Endothelial cell of umbilical vein (primary cell): Measurements from ENCODE around the gene MALT1. TPM values are rescaled to one million over a fixed set of nuclear protein-coding genes. Genes with fewer than 3 reads are reported as not detected.

Experiments used
- BruUV-seq: library from RNA; stranded (reverse); fragments of 400-500 nt; replicated peaks from 2 replicates; lab custom pipeline; 2021; lab: Mats Ljungman, UMichigan
- CTCF ChIA-PET: fragments of 300-600, 350-600 bp; sonication (Branson Sonifier 250); formaldehyde crosslinking; loops from one replicate; lab custom pipeline; 2021; ENCODE audit warnings: antibody characterized with exemption, inconsistent platforms; lab: Charles Lee
- POLR2A ChIA-PET: fragments of 300-600, 350-600 bp; sonication (Branson Sonifier 250); formaldehyde crosslinking; loops from one replicate; lab custom pipeline; 2021; ENCODE audit warnings: antibody characterized with exemption, inconsistent platforms; lab: Charles Lee
- DNase-seq: peaks from one replicate; pipeline ENCODE4 v3.0.0-alpha.2; 2011; ENCODE audit warnings: low read depth, low spot score
- FAIRE-seq: peaks from 2 replicates; lab custom pipeline; 2011; peaks lifted over from hg19 to GRCh38; lab: Jason Lieb, UNC
- H2AFZ ChIP-seq: 2 replicates; pipeline ENCODE4 v1.6.0; 2012; ENCODE audit warnings: low read depth, low read length, control low read depth, inconsistent platforms
- H3K27ac ChIP-seq: 2 replicates; pipeline ENCODE4 v1.5.1; 2011; ENCODE audit warnings: low read depth, mild to moderate bottlenecking, control low read depth, low read length, moderate library complexity; ENCODE audit not compliant: insufficient read depth
- H3K27me3 ChIP-seq, 2 experiments: 2 replicates each; pipeline versions ENCODE4 v1.6.0 to v1.6.1; 2011; ENCODE audit warnings: low read length in 2 of 2, mixed read lengths in 1 of 2; ENCODE audit not compliant: control insufficient read depth in 2 of 2, insufficient read depth in 2 of 2
- H3K36me3 ChIP-seq, 2 experiments: 2 replicates in 1 of 2; 3 replicates in 1 of 2; pipeline ENCODE4 v1.5.1; 2011; ENCODE audit warnings: low read length in 2 of 2, mild to moderate bottlenecking in 1 of 2, moderate library complexity in 1 of 2; ENCODE audit not compliant: control insufficient read depth in 2 of 2, insufficient read depth in 2 of 2; ENCODE audit errors: extremely low read depth in 1 of 2
- H3K4me1 ChIP-seq: 3 replicates; pipeline ENCODE4 v1.5.1; 2011; ENCODE audit warnings: mild to moderate bottlenecking, low read length; ENCODE audit not compliant: control insufficient read depth, insufficient read depth; ENCODE audit errors: extremely low read depth
- H3K4me2 ChIP-seq: 2 replicates; pipeline ENCODE4 v1.6.1; 2011; ENCODE audit warnings: low read length, control low read depth, mixed read lengths; ENCODE audit not compliant: insufficient read depth
- H3K4me3 ChIP-seq, 3 experiments: fragments of 200-600 bp in 1 of 3; sonication (generic), shearing (Covaris generic) in 1 of 3; replicated peaks in 1 of 3; 2 replicates each; pipeline ENCODE4 v1.5.1; 2011 to 2016; ENCODE audit warnings: control low read depth in 3 of 3, low read length in 3 of 3, mild to moderate bottlenecking in 2 of 3, inconsistent platforms in 1 of 3, low read depth in 1 of 3, moderate library complexity in 1 of 3; ENCODE audit not compliant: insufficient read depth in 1 of 3
- H3K79me2 ChIP-seq: 2 replicates; pipeline ENCODE4 v1.6.0; 2012; ENCODE audit warnings: low read length, inconsistent platforms; ENCODE audit not compliant: control insufficient read depth, insufficient read depth
- H3K9ac ChIP-seq: replicated peaks from 2 replicates; pipeline ENCODE3; 2011; ENCODE audit warnings: low read length, control low read depth; ENCODE audit not compliant: insufficient read depth; ENCODE audit errors: extremely low read depth
- H3K9me1 ChIP-seq: replicated peaks from 3 replicates; pipeline ENCODE4 v1.6.0; 2011; ENCODE audit warnings: mild to moderate bottlenecking, low read length; ENCODE audit not compliant: control insufficient read depth, insufficient read depth; ENCODE audit errors: extremely low read depth
- H3K9me3 ChIP-seq: replicated peaks from 2 replicates; pipeline ENCODE4 v1.5.1; 2012; ENCODE audit warnings: low read length, inconsistent platforms; ENCODE audit not compliant: control insufficient read depth, insufficient read depth
- H4K20me1 ChIP-seq: replicated peaks from 2 replicates; pipeline ENCODE3; 2011; ENCODE audit warnings: mild to moderate bottlenecking, low read length; ENCODE audit not compliant: control insufficient read depth, insufficient read depth; ENCODE audit errors: extremely low read depth
- CTCF ChIP-seq, 2 donors: IDR thresholded peaks; 1 replicate in 1 of 2; 2 replicates in 1 of 2; pipeline ENCODE4 v1.5.1; 2011; ENCODE audit warnings: low read length in 2 of 2, mild to moderate bottlenecking in 2 of 2, moderate library complexity in 2 of 2, control low read depth in 1 of 2, inconsistent platforms in 1 of 2, low read depth in 1 of 2; ENCODE audit not compliant: insufficient read depth in 1 of 2; ENCODE audit errors: extremely low read depth in 1 of 2
- EZH2 ChIP-seq: IDR thresholded peaks from 2 replicates; pipeline ENCODE4 v1.6.1; 2012; ENCODE audit warnings: borderline replicate concordance, low read depth, mild to moderate bottlenecking, moderate library complexity, low read length, inconsistent platforms; ENCODE audit not compliant: severe bottlenecking
- FOS ChIP-seq: IDR thresholded peaks from 2 replicates; pipeline ENCODE4 v1.6.1; 2011; ENCODE audit warnings: mild to moderate bottlenecking, low read length, moderate library complexity, borderline replicate concordance; ENCODE audit not compliant: insufficient read depth
- GATA2 ChIP-seq: IDR thresholded peaks from 2 replicates; pipeline ENCODE4 v1.7.0; 2011; ENCODE audit warnings: low read depth, mild to moderate bottlenecking, moderate library complexity, mixed read lengths, low read length; ENCODE audit not compliant: insufficient read length, insufficient read depth
- JUN ChIP-seq: IDR thresholded peaks from 2 replicates; pipeline ENCODE4 v1.6.1; 2011; ENCODE audit warnings: borderline replicate concordance, low read depth; ENCODE audit not compliant: insufficient read length, insufficient read depth
- MAX ChIP-seq: IDR thresholded peaks from 2 replicates; pipeline ENCODE4 v1.6.1; 2011; ENCODE audit not compliant: insufficient read depth, insufficient read length
- MYC ChIP-seq: IDR thresholded peaks from one replicate; pipeline ENCODE4 v1.6.1; 2011; ENCODE audit warnings: mild to moderate bottlenecking, low read depth, low read length
- POLR2A ChIP-seq: IDR thresholded peaks from 2 replicates; pipeline ENCODE4 v1.6.1; 2012; ENCODE audit warnings: low read depth, mild to moderate bottlenecking, control low read depth, low read length
- POLR2AphosphoS5 ChIP-seq: IDR thresholded peaks from 2 replicates; pipeline ENCODE4 v1.6.1; 2012; ENCODE audit warnings: low read depth, mild to moderate bottlenecking, control low read depth, low read length, moderate library complexity; ENCODE audit not compliant: insufficient read depth
- dilution Hi-C: fragments of 300-500 bp; cut with MboI; formaldehyde crosslinking; loops from one replicate; pipeline ENCODE4 v1.15.0; 2019; ENCODE audit warnings: low sequenced_read_pairs; ENCODE audit not compliant: extremely low pct_ligation_motif_present
- intact Hi-C: fragments of 100-400 bp; cut with micrococcal nuclease; formaldehyde crosslinking; loops from one replicate; pipeline ENCODE4 v1.10.0; 2022
- polyA plus RNA-seq, 4 experiments: library from polyadenylated mRNA; depleted of rRNA in 3 of 4; stranded (reverse) in 3 of 4; unstranded in 1 of 4; fragments of >200 nt; gene quantifications; 2 replicates each; pipeline versions ENCODE4 v1.2.1 to v1.2.3, GENCODE V29; 2011 to 2012; ENCODE audit warnings: missing spikeins in 1 of 4
- total RNA-seq: library from RNA; stranded (reverse); gene quantifications from 2 replicates; pipeline ENCODE4 v1.2.3, GENCODE V29; 2021

The MALT1 gene
- total and polyA plus RNA-seq, 2 donors (not counting 3 experiments of a cell fraction or from before 2014, with no cell fraction given) = 2.8 to 5.1 TPM

- no peaks in the 10 kb centered on the region for H3K4me1 ChIP-seq
- H3K9me1 ChIP-seq = no peaks in the 10 kb centered on the region
- H3K27ac ChIP-seq = no peak overlapping the region
- FAIRE-seq (no peak), DNase-seq (no peak)
- POLR2A ChIA-PET = no interaction called here
- no peak overlapping the region for H3K4me2 ChIP-seq
- no peaks in the 10 kb centered on the region for H3K9me3 ChIP-seq
- CTCF ChIA-PET = interaction anchor here (1.1 kb wide), 1 partner anchor 27 kb away, joined by 3 read pairs; the partner anchor contains the start of gene MALT1
- H2AFZ ChIP-seq = no peak overlapping the region
- dilution Hi-C loops (no loop called here), intact Hi-C loops (no loop called here)
- TF ChIP-seq GATA2 (no peak), POLR2AphosphoS5 (no peak), EZH2 (no peak), MAX (no peak)
- no peaks in the 10 kb centered on the region for H4K20me1 ChIP-seq
- H3K9ac ChIP-seq = no peak overlapping the region
- H3K79me2 ChIP-seq = no peaks in the 10 kb centered on the region
- BruUV-seq = no TSS peak
- H3K4me3 ChIP-seq = no peak overlapping the region
- H3K36me3 ChIP-seq = no peaks in the 10 kb centered on the region
- H3K27me3 ChIP-seq = no peaks in the 10 kb centered on the region
Measured at GRCh38 chr18:58698701-58699193, 27.5 kb downstream of the MALT1 start.

- Histone ChIP-seq H3K9ac (no peak overlapping the region), H3K4me2 (no peak overlapping the region), H4K20me1 (no peaks in the 10 kb centered on the region), H3K9me3 (no peaks in the 10 kb centered on the region), H3K36me3 (no peaks in the 10 kb centered on the region), H3K4me1 (no peaks in the 10 kb centered on the region), H3K9me1 (no peaks in the 10 kb centered on the region), H2AFZ (no peak overlapping the region), H3K79me2 (no peaks in the 10 kb centered on the region), H3K27me3 (no peaks in the 10 kb centered on the region), H3K4me3 (no peak overlapping the region), H3K27ac (no peak overlapping the region)
- POLR2A ChIA-PET = no interaction called here
- DNase-seq (no peak), FAIRE-seq (no peak)
- dilution Hi-C loops (no loop called here), intact Hi-C loops (no loop called here)
- no TSS peak for BruUV-seq
- CTCF ChIA-PET = interaction anchor here (1.1 to 1.9 kb wide), 2 partner anchors 65 to 175 kb away, joined by 3 to 9 read pairs; no protein-coding TSS in a partner anchor
- no peak for TF ChIP-seq EZH2
- no peak for TF ChIP-seq FOS
- no peak for TF ChIP-seq POLR2AphosphoS5
- no peak for TF ChIP-seq MYC
- no peak for TF ChIP-seq MAX
- TF ChIP-seq POLR2A = no peak
- no peak for TF ChIP-seq CTCF (IDR thresholded peaks at IDR 0.05; ENCODE audit: extremely low read depth in 1 of 2, insufficient read depth in 1 of 2, low read depth in 1 of 2, low read length in 2 of 2)
- no peak for TF ChIP-seq JUN
- no peak for TF ChIP-seq GATA2
Measured at GRCh38 chr18:58699551-58699950, 28.3 kb downstream of the MALT1 start.
